Measurements from ENCODE around the gene CXCR5.

The CXCR5 gene

GRCh38 chr11:118853678-118854077 is 30.0 kb upstream of the CXCR5 start:
- H3K4me3 ChIP-seq (ENCODE audit: low read depth, low read length) = no peak overlapping the region
- POLR2A ChIA-PET = no interaction called here
- CTCF ChIA-PET = interaction anchor here (0.6 kb wide), 1 partner anchor 69 kb away, joined by 3 read pairs; no protein-coding TSS in a partner anchor
- TF ChIP-seq, protein P1, sequence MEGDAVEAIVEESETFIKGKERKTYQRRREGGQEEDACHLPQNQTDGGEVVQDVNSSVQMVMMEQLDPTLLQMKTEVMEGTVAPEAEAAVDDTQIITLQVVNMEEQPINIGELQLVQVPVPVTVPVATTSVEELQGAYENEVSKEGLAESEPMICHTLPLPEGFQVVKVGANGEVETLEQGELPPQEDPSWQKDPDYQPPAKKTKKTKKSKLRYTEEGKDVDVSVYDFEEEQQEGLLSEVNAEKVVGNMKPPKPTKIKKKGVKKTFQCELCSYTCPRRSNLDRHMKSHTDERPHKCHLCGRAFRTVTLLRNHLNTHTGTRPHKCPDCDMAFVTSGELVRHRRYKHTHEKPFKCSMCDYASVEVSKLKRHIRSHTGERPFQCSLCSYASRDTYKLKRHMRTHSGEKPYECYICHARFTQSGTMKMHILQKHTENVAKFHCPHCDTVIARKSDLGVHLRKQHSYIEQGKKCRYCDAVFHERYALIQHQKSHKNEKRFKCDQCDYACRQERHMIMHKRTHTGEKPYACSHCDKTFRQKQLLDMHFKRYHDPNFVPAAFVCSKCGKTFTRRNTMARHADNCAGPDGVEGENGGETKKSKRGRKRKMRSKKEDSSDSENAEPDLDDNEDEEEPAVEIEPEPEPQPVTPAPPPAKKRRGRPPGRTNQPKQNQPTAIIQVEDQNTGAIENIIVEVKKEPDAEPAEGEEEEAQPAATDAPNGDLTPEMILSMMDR (IDR thresholded peaks at IDR 0.05; ENCODE audit: insufficient read depth, low read length, missing control alignments) = no peak
- DNase-seq (ENCODE audit: low read depth, low spot score) = no peak

GRCh38 chr11:118856314-118856713 is 27.4 kb upstream of the CXCR5 start:
- H3K4me3 ChIP-seq (ENCODE audit: low read depth, low read length) = no peak overlapping the region
- CTCF ChIA-PET = no interaction called here
- POLR2A ChIA-PET = no interaction called here
- TF ChIP-seq, protein P1 (IDR thresholded peaks at IDR 0.05; ENCODE audit: insufficient read depth, low read length, missing control alignments) = no peak
- DNase-seq (ENCODE audit: low read depth, low spot score) = no peak

- TF ChIP-seq, protein P1 (IDR thresholded peaks at IDR 0.05; ENCODE audit: insufficient read depth, low read length, missing control alignments) = no peak
- no peak for DNase-seq (ENCODE audit: low read depth, low spot score)
- H3K4me3 ChIP-seq (ENCODE audit: low read depth, low read length) = no peak overlapping the region
- CTCF ChIA-PET = interaction anchor here (1.8 kb wide), 1 partner anchor 23 kb away, joined by 3 read pairs; no protein-coding TSS in a partner anchor
- POLR2A ChIA-PET = no interaction called here
Measured at GRCh38 chr11:118857385-118857784, 26.3 kb upstream of the CXCR5 start.

GRCh38 chr11:118859973-118860372 is 23.7 kb upstream of the CXCR5 start:
- no peak overlapping the region for H3K4me3 ChIP-seq (ENCODE audit: low read depth, low read length)
- TF ChIP-seq, protein P1 (IDR thresholded peaks at IDR 0.05; ENCODE audit: insufficient read depth, low read length, missing control alignments) = no peak
- POLR2A ChIA-PET = no interaction called here
- CTCF ChIA-PET = interaction anchor here (1.0 to 2.1 kb wide), 2 partner anchors 22 to 170 kb away, joined by 3 to 5 read pairs; no protein-coding TSS in a partner anchor
- no peak for DNase-seq (ENCODE audit: low read depth, low spot score)

- H3K4me3 ChIP-seq (ENCODE audit: low read depth, low read length) = no peak overlapping the region
- CTCF ChIA-PET = no interaction called here
- no peak for DNase-seq (ENCODE audit: low read depth, low spot score)
- POLR2A ChIA-PET = no interaction called here
- TF ChIP-seq, protein P1 (IDR thresholded peaks at IDR 0.05; ENCODE audit: insufficient read depth, low read length, missing control alignments) = no peak
Measured at GRCh38 chr11:118868659-118869058, 15.0 kb upstream of the CXCR5 start.

GRCh38 chr11:118870396-118871343 is 13.0 kb upstream of the CXCR5 start:
- no peak for DNase-seq (ENCODE audit: low read depth, low spot score)
- CTCF ChIA-PET = interaction anchor here (0.8 to 1.6 kb wide), 4 partner anchors 13 to 180 kb away, joined by 3 to 4 read pairs (median 4); partner anchors contain the start of genes CXCR5 and DDX6
- no peak overlapping the region for H3K4me3 ChIP-seq (ENCODE audit: low read depth, low read length)
- POLR2A ChIA-PET = interaction anchor here (0.6 to 1.5 kb wide), 3 partner anchors 11 to 38 kb away, joined by 3 to 6 read pairs (median 3); no protein-coding TSS in a partner anchor
- TF ChIP-seq, protein P1 (IDR thresholded peaks at IDR 0.05; ENCODE audit: insufficient read depth, low read length, missing control alignments) = peak; percentile 27
